IPS-NIHi7 (cell line): ENCODE data around the gene KIF6.

Experiments
- DNase-seq: peaks from one replicate; pipeline ENCODE4 v3.0.0; 2012; ENCODE audit warnings: mixed read lengths; ENCODE audit errors: extremely low spot score

Gene KIF6

DNA sequence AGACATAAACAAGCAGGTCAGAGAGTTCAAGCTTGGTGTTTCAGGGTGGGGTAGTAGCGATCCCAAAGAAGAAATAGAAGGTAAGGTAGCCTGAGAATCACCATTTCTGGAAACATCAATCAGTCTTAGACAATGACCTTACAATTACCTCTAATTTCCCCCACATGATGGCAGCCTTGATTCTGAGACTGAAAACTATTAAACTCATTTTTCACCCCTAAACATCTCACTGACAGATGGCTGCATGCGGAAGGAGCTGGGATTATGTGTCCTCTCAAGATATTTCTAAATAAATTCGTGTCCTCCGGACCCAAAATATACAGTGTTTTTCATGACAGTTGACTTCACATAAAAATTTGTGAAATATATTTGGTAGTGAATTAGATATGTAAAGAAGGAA, 61.0 kb downstream of the KIF6 start:
- no peak for DNase-seq

DNA sequence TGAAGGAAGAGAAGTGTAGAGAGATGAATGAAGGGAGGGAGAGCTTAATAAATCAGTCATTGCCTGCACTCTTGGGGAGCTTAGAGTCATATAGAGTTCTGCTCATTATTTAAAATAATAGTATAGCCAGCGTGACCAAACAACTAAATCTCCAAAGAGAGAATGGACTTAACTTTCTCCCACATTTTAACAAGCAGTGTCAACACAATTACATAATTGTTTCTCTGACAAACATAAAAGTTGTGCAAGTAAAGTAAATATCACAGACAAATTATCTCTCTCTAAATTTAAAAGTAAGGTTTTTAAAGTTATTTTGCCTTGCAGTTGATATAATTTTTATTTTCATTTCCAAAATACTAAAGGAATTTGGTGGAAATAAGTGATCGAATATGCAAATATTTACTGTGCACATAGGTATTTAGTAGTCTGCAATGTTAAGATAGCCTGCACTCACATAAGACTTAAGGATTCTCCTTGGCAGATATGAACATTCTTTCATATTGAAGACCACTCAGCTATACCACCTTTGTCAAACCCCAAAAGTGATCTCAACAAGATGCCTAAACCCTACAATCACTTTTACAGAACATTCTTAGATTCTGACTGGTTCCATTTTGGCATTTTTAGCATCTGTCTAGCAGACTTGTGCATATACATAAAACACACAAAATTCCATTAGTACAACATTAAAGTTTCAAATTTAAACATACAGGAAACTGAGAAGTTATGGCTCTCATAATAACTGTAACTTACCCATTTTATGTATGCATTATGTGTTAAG, 67.7 kb downstream of the KIF6 start:
- no peak for DNase-seq

DNA sequence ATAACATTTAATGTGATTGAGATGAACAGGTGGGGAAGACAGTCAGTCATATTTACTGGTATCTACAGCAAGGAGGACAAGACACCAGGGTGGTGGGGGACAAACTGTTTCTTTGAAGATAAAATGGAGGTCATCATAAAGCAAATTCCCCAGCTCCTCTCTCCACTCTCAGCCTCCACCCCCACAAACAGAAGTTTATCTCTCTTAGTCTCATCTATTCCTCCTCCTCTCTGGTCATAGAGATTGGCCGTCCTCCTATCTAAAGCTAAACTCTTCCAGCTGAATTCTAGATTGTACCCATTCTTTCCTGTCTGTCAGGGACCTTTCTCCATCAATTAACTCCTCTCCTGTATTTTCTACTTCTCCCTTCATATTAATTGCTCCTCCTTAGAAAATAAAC, 71.1 kb downstream of the KIF6 start:
- DNase-seq, result no peak

DNA sequence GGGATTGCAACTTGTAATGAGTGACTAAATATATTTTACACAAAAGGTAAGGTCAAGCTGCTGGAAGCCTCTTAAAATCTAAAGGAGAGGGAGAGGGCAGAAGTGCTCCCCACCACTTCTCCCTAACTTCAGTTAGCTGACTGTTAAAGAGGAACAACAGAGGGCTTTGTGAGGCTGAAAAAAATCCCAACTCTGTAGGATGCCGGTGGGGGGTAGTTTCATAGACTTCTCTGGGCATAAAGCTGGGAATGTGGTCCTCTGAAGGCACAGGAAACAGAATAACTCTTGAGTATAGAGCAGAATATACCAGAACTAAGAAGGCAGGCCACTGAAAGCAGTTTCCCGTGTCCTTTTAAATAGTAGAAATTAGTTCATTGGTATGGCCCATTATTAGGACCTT, 71.6 kb downstream of the KIF6 start:
- no peak for DNase-seq

DNA sequence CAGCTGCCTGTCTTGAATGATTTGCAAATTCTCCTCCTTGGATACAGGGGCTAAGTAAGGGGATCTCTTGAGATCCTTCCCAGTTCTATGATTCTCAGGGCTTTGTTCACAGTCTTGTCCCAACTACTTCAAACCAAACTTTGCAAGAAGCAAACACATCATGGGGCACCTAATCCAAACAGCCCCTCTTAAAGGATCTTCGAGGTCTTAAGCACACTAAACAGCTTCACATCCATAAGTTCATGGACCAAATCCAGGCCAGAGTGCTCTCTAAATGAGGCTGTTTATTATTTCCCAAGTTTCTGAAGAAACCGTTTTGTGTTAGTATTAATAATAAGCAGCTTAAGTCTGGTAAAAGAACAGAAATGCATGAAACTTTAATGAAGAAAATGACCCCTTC, 75.2 kb downstream of the KIF6 start:
- DNase-seq, result no peak

DNA sequence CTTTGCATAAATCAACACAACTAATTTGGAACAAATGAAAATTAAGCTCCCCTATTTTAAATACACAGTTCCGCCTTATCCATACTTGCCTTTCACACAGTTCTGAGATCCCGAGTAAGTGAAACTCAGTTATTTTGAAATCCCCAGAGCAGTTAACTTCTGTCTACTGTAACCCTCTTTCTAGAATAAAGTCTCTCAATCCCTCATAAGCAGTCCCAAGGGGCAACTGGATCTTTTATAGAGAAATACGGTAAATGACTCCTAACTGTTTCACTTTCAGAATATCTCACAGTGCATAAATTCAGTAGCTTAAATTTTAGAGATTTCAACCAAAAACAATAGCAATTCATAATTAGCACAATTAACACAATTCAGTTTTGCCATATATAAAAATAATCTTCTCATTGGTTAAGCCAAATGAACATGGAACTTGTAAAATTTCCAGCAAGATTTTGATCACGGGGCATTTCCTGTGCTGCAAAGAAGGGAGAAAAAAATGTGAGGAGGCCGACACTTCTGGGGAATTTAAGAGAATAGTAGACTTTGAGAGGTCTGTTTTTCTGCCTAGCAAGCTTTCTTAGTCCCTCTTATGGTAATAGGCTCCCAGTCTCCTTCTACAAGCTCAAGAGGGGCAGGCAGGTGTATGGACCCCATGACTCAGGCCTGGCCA, 78.3 kb downstream of the KIF6 start:
- DNase-seq, result no peak

DNA sequence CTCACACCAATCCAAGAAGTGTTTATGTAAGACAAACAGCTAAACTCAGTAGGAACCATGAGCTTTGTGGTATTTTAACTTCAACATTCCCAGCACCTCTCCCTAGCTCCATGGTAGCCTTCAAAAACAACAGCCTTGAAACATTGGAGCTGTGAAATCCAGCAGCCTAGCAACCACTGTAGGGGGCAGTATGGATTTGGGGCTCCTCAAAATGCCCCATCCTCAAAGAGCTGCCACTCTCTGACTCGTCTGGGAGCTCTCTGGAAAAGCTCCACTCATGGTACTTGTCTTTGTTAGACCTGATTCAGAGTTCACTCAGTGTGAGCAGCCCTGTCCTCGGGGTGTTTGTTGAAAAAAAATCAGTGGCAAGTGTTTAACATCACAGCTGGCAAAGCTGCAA, 82.9 kb downstream of the KIF6 start:
- peak; percentile 37 for DNase-seq

DNA sequence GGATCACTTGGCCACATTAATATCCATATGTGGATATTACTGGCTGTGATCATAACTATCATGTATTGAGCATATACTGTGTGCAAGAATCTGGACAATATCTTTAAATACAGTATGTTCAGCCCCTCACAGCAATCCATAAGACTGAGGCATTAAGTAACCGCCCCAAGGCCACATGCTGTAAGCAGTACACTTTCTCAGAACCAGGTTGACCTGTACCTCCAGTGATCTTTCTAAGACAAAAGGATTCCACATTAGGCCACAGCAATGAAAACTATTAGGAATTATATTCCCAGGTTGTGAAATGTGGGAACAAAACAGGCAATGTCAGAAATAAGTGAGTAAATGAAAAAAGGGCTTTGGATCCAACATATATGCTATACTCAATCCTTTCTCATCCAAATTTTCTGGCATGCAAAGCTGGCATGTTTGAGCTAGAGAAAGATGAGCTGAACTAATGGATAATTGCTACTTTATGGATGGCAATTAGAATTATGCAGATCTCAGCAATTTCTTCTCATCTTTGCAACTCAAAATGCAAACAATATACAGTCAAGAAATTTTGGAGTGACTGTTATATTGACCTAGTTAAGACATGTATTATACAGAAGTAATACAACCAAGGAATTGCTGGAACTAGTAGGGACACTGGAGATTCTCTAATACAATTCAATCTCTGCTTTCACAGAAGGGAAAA, 86.9 kb downstream of the KIF6 start:
- DNase-seq, result no peak

DNA sequence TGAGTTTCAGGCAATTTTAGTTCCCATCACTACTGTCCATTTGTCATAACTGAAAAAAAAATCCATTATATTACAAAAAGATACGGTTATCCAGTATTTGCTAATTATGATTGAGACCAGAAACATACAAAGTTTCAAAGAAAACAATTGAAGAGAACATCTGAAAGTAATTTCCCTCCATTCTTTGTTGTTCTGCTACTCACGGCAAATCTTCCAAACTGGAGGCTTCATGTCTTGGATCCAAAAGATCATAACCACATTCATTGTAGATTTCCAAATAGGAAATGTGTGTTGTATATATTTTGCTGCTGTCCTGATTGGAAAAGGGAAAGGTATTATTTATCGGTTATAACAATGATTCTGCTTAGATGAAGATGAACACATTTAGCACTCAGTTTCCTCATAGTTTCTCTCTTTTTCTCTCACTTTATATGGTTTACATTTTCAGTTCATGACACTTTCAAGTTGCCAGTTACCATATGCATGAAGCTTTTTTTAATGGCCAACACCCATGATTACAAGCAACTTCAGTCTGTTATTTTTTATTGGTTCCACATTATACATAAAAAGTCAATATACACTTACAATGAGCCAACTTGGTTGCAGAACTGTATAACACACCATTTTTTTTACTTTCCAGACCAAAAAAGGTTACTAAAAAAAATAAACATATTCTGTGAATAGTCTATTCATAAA, 90.4 kb downstream of the KIF6 start:
- no peak for DNase-seq

DNA sequence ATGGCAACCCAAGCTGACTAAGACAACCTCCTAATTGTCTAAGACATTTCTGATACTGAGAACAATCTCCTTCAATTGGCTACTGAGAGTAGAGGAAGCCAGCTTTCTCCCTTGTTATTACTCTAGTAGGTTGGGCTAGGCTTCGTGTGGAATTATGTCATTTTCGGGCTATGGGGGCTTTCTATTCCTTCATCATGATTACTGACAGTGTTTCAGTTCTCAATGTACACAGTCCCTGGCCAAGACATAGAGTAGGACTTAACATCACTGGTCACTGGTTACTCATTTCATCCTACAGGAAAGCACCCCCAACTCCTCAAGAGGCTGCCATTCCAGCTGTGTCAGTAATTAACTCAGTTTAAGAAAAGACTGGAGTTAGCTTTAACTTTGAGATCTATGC, 100.0 kb downstream of the KIF6 start:
- no peak for DNase-seq

DNA sequence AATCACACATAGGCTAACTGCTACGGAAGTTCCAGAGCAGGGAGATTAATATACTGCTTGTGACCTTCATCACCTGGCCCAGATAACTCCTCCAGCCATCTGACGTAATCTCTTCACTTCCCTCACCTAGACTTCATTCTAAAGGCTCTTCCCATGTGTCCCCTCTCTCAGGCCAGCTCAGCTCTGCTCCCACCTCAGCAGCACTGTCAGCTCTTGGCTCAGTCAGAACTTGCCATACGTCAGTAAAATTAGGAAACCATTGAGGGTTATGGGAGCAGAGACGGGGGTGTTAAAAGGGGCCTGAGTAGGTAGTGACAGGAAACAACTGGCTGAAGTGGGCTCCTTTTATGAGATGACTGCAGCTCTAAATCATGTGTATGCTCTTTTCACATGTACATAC, 101.5 kb downstream of the KIF6 start:
- no peak for DNase-seq

DNA sequence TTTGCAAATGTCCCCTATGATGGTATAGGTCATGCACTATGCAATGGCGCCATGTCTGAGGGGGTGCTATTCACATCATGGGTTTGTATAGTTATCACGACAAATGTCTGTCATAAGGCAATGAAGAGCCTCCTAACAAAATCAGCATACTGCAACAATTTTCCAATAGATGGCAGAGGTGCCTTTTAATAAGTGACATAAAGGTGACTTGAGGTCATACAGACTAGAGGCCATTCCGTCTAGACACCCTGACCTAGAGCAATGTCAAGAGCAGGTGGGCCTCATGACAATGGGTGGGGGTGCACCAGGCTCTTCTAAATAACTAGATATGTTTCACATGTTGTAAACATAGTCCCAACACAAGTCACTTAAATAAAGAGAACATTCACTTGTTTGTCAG, 107.7 kb downstream of the KIF6 start:
- DNase-seq, result no peak

DNA sequence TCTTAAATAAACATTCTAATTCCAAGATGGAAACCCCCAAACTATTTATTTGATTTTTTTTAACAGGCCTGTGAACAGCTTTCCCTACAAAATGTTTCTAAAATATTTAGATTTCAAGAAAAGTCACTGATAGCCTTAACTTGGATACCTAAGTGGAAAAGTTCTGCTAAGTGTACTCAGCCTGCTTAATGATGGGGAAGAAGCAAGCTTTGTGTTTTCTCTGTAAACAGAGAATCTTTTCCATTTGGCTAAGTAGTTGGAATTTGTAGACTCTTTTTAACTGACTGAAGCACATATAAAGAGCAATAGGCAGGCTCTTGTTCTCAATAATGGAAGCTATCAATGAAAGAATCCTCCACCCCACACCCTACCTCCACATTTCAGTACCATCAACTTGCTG, 108.2 kb downstream of the KIF6 start:
- no peak for DNase-seq

DNA sequence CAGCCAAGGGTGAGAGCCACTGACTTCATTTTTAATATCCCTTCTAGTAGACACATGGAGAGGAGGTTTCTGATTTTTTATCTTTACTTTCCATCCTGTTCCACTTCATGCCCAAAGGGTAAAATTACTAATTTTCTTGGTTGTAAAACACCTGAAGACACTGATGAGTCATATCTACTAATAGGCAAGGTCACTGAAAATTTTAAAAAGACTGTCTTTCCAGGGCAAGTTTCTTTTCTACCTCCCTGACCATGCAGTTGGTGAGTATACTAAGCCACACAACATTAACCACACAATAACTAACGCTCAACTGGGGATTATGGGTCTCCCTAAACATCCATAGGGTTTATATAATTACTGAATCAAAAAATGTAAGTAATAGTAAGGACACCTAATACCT, 109.6 kb downstream of the KIF6 start:
- no peak for DNase-seq

DNA sequence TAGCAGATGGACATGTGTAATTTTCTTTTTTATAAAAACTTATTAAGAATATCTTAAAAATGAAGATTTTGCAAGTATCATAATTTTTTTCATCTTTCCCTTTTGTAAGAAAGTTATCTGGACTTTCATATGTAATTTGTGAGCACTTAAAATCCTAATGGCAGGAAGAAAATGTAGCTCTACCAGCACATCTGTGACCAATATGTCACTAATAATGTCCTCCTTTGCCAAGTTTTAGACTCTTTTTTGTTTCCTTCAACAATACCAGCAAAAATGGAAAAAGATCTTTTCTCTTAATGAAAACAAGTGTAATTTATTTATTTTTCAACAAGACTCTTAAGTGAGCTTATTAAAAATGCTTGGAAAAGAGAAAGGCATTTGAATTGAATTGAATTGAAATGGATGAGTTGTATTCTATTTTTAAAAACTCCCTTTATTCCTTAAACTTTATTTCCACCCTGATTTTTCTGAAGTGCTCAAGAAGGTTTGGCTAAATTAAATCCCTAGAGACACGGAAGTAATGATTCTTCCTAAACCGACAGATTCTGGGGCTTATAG, 110.7 kb downstream of the KIF6 start:
- DNase-seq, result no peak

DNA sequence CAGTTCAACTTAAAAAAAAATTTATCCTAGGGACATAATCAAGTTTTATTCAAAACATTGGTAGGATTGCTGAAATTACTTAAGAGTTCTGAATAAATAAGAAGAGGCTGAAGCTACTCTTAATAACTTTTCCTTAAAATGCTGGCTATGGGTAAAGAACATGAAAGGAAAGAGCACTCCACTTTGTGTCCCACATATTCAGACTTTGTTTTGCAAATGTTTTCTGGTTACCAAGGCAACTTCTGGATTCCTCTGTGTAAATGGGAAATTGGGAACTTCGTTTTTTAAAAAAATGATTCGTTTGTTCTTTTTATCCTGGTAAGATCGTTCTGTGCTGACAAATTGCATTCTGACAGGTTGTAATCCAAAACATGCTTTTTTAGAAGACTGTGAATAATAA, 115.0 kb downstream of the KIF6 start:
- DNase-seq, result no peak

DNA sequence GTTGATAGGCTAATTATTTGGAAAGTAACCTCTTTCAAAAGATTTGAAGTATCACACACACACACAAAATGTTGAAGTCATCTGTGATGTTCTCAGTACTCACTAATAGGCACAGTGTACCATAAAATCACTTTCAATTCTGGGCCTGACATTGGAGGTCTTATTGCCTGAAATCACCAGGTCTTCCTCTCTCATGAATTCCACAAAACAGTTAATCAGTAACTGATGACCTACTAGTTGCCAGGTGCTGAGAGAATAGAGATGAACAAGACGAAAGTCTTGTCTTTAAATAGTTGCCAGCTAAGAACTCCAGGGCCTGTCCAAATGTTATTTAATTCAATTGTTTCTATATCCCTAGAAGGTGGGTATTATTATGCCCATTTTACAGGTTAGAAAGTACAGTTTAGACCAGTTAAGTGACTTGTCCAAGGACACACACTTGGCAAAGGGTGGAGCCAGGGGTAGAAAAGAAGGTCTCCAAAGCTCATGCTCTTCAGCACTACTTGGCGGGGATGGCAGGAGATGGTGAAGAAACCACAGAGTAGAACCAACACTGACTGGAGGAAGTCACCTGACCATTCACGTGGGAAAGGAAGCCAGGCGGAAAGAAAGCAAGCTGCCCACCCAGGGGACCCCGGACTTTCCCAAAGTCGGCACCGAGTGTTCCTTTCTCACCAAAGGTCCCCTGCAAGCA, 116.4 kb downstream of the KIF6 start:
- no peak for DNase-seq

DNA sequence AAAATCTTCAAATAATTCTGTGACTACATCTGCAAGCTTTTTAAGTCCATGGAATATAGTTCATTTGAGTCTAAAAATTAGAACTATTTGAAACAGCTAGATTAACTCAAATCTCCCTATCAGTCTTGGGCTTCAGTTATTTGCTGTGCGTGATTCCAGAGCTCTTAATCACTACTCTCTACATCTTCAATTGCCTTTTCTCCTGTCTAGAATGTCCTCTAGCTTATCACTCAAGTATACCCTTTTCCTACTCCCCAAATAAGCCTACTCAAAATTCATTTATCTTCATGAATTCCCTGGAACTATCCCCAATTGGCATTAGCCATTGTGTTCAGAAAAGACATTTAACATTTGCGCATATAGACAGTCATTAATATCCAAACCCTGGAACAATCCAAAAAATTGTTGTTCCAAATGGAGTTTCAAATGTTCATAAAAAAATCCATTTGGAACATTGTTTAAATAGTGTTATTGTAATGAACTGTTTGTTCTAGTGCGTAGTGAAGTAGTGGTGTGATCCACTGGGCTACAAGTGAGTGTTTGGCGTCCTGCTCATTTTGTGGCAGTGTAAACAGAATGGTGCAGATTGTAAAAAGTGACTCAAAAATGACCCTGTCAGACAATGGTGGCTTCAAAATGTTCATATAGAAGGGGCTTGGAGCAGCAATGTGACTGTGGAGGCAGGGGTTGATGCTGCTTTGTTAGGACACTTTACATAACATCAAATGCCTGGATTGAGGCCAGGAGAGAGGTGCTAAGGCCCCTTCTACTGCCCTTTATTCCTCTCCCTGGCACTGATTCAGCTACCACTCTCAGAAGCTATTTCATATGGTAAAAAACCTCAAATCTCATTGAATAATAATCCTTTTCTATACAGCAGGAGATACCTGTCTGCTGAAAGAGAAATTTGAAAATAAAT, 122.3 kb downstream of the KIF6 start:
- no peak for DNase-seq

DNA sequence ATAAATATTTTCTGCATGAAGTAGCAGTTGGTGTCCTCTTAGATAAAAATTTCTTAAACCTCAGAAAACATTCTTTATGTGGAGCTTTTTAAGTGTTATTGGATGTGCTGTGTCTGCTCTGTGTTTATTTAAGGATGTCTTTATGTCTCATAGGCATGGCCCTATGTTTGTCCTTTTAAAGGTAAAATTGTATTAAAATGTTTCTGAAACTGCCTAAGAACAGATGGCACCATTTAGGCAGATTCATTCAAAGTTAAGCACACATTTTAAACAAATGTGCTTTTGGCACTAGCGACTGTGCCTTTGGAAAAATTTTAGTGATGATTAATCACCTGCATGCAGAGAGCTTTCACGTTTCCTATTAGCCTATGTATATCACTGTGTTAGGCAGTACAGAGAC, 125.2 kb downstream of the KIF6 start:
- no peak for DNase-seq

DNA sequence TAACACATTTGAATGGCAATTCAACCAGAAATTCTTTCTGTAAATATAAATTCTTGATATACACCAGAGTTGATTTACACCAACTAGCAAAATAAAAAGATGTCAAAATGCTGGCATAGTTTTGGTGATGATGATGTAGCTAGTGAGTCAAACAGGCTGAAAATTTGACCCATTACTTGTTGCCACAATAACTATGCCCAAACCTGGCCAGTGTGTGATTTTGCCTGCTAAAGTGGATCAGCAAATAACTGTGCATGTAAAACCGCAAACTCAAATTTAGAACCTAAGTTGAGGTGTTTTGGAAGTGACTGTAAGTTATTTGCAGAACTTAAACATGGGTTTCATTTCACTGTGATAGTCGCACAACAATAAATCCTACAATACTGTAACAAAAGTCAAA, 125.9 kb downstream of the KIF6 start:
- DNase-seq, result no peak
